HUES64 (cell line): Measurements from ENCODE around the gene DCHS1.

Source experiments
- H3K27ac ChIP-seq: 2 replicates; pipeline ENCODE4 v1.7.0; 2013; ENCODE audit warnings: low read depth, low read length, inconsistent platforms
- H3K27me3 ChIP-seq: 2 replicates; pipeline ENCODE4 v1.6.1; 2013; ENCODE audit warnings: mild to moderate bottlenecking, low read length; ENCODE audit not compliant: insufficient read depth
- H3K36me3 ChIP-seq: 2 replicates; pipeline ENCODE4 v1.6.1; 2013; ENCODE audit warnings: mild to moderate bottlenecking, low read length; ENCODE audit not compliant: insufficient read depth
- H3K4me1 ChIP-seq: 2 replicates; pipeline ENCODE4 v1.6.1; 2013; ENCODE audit warnings: mild to moderate bottlenecking, low read length, moderate library complexity; ENCODE audit not compliant: insufficient read depth
- H3K4me3 ChIP-seq: 2 replicates; pipeline ENCODE4 v1.5.1; 2013; ENCODE audit warnings: mild to moderate bottlenecking, low read length, moderate library complexity
- H3K9ac ChIP-seq: 2 replicates; pipeline ENCODE4 v1.6.1; 2013; ENCODE audit warnings: mild to moderate bottlenecking, low read depth, low read length
- H3K9me3 ChIP-seq: 2 replicates; pipeline ENCODE4 v1.6.1; 2013; ENCODE audit warnings: low read depth, low read length; ENCODE audit not compliant: insufficient read depth
- WGBS: fragments of 150-250, 120-280 bp; methylation state at CpG from one replicate; pipeline ENCODE4 v1.1.7; 2013; ENCODE audit warnings: missing lambda C conversion rate; 5-methylcytosine and 5-hydroxymethylcytosine counted together

DCHS1 gene

DNA sequence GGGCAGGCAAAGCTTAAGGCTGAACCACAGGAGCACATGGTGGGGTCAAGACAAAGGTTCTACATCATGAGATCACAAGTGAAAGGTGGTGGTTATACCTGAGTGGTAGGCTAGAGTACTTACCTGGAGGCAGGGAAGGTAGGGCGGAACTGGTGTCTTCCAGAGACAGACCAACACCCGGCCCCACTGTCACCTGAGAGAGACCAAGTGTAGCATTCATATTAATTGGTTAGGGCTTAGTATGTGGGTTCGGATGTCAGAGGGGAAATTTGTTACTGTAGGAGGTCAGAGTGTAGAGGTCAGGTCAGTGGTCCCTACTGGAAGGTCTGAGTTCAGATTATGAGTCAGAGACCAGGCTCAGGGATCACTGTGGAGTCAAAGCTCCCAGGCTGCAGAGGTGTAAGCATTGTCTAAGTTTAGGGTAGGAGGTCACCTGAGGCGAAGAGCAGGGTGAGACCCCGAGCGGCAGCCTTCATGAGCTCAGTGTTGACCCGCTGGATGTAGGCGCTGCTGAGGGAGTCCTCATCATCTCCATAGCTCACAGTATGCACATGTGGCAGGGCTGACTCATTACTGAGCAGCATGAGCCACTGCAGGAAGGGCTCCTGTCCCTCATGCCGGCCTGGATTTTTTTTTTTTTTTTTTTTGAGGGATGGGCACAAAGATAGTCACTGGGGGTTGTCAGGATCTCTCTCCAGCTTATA, 39.6 kb downstream of the DCHS1 start:
- H3K27ac ChIP-seq: no peak overlapping the region
- H3K9me3 ChIP-seq: no peaks in the 10 kb centered on the region
- H3K9ac ChIP-seq: no peak overlapping the region
- peaks cover 29% of the 10 kb centered on the region for H3K4me1 ChIP-seq
- H3K36me3 ChIP-seq: peaks cover 23% of the 10 kb centered on the region
- 92% methylated on average over 9 of the region's 9 CpGs for WGBS
- H3K27me3 ChIP-seq: no peaks in the 10 kb centered on the region
- no peak overlapping the region for H3K4me3 ChIP-seq

DNA sequence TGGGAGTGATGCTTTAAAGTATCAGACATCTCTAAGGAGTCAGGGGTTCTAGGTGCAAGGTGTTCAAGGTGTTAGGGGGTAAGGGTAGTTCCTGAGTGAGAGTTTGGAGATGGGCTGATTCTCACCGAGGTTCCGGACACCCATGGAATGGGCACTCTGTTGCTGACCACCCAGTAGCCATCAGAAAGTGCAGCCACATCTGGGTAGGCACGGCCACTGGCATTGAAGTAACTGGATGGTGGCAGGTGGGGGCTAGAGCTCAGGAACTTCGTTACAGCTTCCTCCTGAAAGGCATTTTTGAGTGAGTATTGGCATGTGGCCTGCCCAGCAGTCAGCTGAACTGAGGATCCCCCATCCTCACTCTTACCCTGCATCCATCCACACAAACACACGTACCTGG, 40.6 kb downstream of the DCHS1 start:
- no peak overlapping the region for H3K9ac ChIP-seq
- H3K36me3 ChIP-seq: peaks cover 33% of the 10 kb centered on the region
- H3K27ac ChIP-seq: no peak overlapping the region
- H3K9me3 ChIP-seq: no peaks in the 10 kb centered on the region
- H3K27me3 ChIP-seq: no peaks in the 10 kb centered on the region
- WGBS: 92% methylated on average over 5 of the region's 5 CpGs
- no peak overlapping the region for H3K4me3 ChIP-seq
- H3K4me1 ChIP-seq: peaks cover 24% of the 10 kb centered on the region

DNA sequence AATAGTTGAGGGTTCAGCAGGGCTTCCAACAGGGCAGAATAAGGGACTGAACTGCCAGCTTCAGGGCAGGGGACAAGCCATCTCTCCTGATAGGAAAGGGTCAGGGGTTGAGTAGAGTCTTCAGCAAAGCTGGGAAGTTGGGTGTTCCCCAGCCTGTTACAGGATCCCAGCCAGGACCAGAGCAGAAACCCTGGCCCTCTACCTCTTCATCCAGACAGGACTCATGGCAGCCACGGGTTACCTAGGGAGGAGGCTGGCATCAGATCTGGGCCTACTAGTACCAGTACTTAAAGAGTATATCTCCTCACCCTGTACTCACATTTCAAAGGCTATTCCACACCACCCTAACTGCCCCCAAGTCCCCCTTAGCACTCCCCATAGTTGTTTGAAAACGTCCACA, 41.2 kb downstream of the DCHS1 start:
- Histone ChIP-seq H3K9me3 (no peaks in the 10 kb centered on the region), H3K27me3 (no peaks in the 10 kb centered on the region), H3K4me3 (no peak overlapping the region), H3K4me1 (peaks cover 18% of the 10 kb centered on the region), H3K36me3 (peaks cover 39% of the 10 kb centered on the region), H3K27ac (no peak overlapping the region), H3K9ac (no peak overlapping the region)
- 86% methylated on average over 2 of the region's 2 CpGs for WGBS

DNA sequence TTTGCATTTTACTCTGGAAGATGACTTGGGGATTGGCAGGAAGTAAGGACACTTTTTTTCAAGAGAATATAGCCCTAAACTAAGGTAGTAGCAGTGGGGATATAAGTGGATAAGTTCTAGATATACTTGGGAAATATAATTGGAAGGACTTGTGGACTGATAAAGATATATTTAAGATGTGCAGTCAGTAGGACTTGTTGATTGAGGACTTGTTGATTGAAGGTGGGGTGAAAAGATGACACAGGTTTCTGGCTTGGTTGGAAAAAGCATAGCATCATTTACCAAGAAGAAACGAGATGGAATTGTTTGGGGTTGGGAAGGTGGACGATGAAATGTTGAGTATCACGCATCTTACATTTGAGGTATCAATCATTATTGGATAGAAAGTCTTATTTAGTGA, 42.1 kb downstream of the DCHS1 start:
- H3K27me3 ChIP-seq: no peaks in the 10 kb centered on the region
- H3K27ac ChIP-seq: no peak overlapping the region
- peak overlapping the region; percentile 88; the same call in 1 of the 2 replicates for H3K4me3 ChIP-seq
- H3K9ac ChIP-seq: no peak overlapping the region
- H3K9me3 ChIP-seq: no peaks in the 10 kb centered on the region
- peaks cover 48% of the 10 kb centered on the region for H3K36me3 ChIP-seq
- 90% methylated on average over 3 of the region's 3 CpGs for WGBS
- H3K4me1 ChIP-seq: peaks cover 15% of the 10 kb centered on the region; the same call in 1 of the 2 replicates

DNA sequence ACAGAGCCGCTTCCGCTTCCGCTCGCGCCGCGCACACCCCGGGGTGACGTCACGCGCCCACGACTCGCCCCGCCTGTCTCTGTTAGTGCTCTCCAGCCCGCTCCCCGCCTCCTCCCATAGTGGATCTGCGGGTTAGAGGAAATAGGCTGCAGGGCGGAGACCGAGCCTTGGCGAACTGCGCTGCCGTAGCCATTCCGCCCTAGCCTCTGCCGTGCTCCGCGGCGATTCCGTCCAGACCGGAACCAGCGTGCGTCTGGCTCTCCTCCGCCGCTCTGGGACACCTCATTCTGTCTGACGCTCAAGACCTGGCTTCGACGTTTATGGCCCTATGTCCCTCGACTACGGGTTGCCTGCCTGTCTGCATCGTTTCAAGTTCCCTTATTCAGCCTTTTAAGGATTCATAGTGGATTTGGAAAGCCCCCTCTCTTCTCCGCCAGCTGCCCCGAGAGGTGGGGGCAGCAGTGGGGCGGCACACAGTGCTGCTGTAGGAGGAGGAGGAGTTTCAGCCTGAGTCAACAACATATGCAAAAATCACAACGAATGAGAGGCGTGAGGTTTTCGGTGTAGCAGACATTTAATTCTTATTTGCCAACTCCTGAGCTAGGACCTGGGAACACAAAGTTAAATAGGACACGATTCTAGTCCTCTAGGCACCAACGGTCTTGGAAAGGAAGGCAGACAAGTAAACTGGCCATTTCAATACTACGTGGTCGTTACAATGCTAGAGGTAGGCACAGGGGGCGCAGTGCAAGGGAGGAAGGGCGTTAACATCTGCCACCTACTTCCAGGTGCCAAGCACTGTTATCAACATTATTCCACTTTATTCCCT, 43.2 kb downstream of the DCHS1 start, which contains the start of gene TAF10:
TSS of gene TAF10 (minus strand) at position 4 of the 829 bp plus-strand sequence. CDS start 27 bp downstream, outside the sequence.
- Histone ChIP-seq H3K27me3 (no peaks in the 10 kb centered on the region), H3K4me1 (peaks cover 13% of the 10 kb centered on the region; the same call in 1 of the 2 replicates), H3K27ac (peak within 1 kb of the TSS; percentile 99), H3K4me3 (peak within 1 kb of the TSS; percentile 88), H3K9me3 (no peaks in the 10 kb centered on the region), H3K9ac (peak within 1 kb of the TSS; percentile 92), H3K36me3 (peaks cover 59% of the 10 kb centered on the region)
- WGBS: under 1% methylated on average over 49 of the region's 51 CpGs

DNA sequence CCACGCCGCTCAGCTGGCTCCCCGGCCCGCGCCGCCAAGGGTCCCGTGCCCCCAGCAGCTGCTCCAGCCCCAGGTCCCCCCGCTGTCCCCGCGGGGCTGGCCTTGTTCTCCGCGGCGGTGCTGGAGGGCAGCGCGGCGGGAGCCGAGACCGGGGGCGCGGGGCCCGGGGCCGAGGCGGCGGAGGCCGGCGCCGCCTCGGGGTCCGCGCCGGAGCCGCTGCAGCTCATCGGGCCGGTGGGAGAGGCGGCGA, 43.7 kb downstream of the DCHS1 start:
- 0% methylated on average over 36 of the region's 36 CpGs for WGBS
- peaks cover 17% of the 10 kb centered on the region; the same call in 1 of the 2 replicates for H3K4me1 ChIP-seq
- H3K9me3 ChIP-seq: no peaks in the 10 kb centered on the region
- peak overlapping the region; percentile 92 for H3K9ac ChIP-seq
- peak overlapping the region; percentile 88 for H3K4me3 ChIP-seq
- H3K27ac ChIP-seq: peak overlapping the region; percentile 99
- H3K36me3 ChIP-seq: peaks cover 62% of the 10 kb centered on the region
- no peaks in the 10 kb centered on the region for H3K27me3 ChIP-seq

DNA sequence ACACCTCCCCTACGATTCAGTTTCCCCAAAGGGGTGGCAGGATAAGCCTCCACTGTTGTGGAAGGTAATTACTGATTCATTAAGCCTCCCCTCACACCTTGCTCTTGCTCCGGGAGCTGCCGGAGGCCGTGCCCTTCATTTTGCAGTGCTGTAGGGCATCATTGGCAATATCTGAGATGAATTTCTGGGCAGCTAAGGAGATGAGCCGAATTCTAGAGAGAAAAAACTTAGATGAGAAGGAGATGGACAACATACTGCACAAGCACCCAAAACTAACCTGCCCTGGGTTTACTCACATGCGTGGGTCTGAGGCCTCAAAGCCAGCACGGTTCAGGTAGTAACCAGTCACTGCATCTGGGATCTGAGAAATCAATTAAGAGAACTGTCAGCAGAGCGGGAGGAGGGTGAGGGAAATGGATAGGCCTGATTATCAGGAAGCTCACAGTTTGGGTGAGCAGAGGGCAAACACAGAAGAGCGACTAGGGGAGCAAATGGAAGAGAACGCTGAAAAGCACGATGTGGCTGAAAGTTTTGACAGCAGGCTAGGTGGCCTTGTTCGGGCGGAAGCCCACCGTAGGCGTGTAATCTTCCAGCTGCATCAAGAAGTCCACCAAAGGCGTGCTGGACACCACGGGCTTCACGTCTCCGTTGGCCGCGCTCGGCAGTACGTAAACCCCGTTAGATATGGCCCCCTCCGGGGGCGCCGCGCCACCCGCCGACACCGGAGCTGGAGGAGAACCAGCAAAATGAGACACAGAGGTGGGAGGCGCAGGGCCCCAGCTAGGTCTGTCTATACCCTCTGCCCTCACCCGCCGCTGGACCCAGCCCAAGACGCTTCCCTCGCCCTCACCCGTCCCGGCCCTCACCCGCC, 44.3 kb downstream of the DCHS1 start:
- Histone ChIP-seq H3K9me3 (no peaks in the 10 kb centered on the region), H3K4me1 (peaks cover 22% of the 10 kb centered on the region), H3K27ac (peak overlapping the region; percentile 99), H3K4me3 (peak overlapping the region; percentile 88), H3K36me3 (peaks cover 62% of the 10 kb centered on the region), H3K9ac (peak overlapping the region; percentile 92), H3K27me3 (no peaks in the 10 kb centered on the region)
- WGBS: 18% methylated on average over 39 of the region's 39 CpGs

DNA sequence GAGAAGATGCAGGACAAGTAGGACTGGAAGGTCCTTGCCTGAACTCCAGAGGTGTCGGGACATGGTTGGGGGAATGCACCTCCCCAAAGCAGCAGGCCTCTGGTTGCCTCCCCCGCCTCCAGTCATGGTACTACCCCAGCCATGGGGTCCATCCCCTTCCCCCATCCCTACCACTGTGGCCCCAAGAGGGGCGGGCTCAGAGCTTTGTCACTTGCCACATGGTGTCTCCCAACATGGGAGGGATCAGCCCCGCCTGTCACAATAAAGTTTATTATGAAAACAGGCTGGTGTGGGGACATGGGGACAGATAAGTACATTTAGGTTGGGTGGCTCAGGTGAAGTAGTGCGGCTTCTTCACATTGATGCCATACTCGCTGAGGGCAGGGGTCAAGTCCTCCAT, 45.0 kb downstream of the DCHS1 start:
- Histone ChIP-seq H3K36me3 (peaks cover 55% of the 10 kb centered on the region), H3K9ac (no peak overlapping the region), H3K9me3 (no peaks in the 10 kb centered on the region), H3K4me3 (peak overlapping the region; percentile 88), H3K27me3 (no peaks in the 10 kb centered on the region), H3K27ac (no peak overlapping the region), H3K4me1 (peaks cover 26% of the 10 kb centered on the region)
- WGBS: 90% methylated on average over 6 of the region's 6 CpGs

DNA sequence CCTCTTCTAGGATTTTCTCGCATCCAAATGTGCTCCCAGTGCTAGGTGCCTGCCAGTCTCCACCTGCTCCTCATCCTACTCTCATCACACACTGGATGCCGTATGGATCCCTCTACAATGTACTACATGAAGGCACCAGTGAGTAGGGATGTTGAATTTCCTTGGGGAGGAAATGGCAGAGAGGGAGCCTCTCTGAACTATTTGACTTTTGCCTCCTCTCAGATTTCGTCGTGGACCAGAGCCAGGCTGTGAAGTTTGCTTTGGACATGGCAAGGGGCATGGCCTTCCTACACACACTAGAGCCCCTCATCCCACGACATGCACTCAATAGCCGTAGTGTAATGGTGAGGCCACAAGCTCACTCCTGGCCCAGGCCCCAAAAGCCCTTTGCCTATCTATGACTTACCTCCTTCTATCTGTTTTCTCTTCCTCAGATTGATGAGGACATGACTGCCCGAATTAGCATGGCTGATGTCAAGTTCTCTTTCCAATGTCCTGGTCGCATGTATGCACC, 46.0 kb downstream of the DCHS1 start:
- WGBS: 97% methylated on average over 7 of the region's 8 CpGs
- H3K27ac ChIP-seq: no peak overlapping the region; the same call in 1 of the 2 replicates

DNA sequence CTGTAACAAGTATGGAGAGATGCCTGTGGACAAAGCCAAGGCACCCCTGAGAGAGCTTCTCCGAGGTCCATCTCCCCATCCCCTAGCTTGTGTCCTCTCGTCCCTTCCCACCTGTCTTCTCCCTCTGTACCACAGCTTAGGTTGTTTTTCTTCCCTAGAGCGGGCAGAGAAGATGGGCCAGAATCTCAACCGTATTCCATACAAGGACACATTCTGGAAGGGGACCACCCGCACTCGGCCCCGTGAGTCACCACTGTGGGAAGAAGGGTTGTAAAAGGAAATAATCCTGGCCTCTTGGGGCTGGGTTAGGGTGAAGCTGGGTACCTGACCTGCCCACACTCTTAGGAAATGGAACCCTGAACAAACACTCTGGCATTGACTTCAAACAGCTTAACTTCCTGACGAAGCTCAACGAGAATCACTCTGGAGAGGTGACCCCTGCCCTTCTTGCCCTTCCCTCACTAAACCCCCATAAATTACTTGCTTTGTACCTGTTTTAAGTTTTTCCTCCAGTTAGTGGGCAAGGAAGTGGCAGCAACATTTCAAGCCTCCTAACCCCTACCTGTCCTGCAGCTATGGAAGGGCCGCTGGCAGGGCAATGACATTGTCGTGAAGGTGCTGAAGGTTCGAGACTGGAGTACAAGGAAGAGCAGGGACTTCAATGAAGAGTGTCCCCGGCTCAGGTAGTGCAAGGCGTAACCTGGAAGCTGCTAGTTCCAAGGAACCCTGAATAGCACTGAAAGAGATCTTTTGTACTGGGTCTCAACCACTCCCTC, 46.7 kb downstream of the DCHS1 start:
- Histone ChIP-seq H3K4me1 (peaks cover 35% of the 10 kb centered on the region), H3K36me3 (peaks cover 48% of the 10 kb centered on the region), H3K9me3 (no peaks in the 10 kb centered on the region), H3K27me3 (no peaks in the 10 kb centered on the region), H3K9ac (no peak overlapping the region), H3K27ac (no peak overlapping the region; the same call in 1 of the 2 replicates), H3K4me3 (no peak overlapping the region)
- WGBS: 97% methylated on average over 14 of the region's 14 CpGs

More for the DNA sequence above, 46.0 kb downstream of the DCHS1 start:
- peaks cover 35% of the 10 kb centered on the region for H3K4me1 ChIP-seq
- H3K27me3 ChIP-seq: no peaks in the 10 kb centered on the region
- no peaks in the 10 kb centered on the region for H3K9me3 ChIP-seq
- no peak overlapping the region for H3K9ac ChIP-seq
- no peak overlapping the region for H3K4me3 ChIP-seq
- H3K36me3 ChIP-seq: peaks cover 48% of the 10 kb centered on the region
